ENCODE measurements around the gene CTBP1. TPM values are rescaled to one million over a fixed set of nuclear protein-coding genes. Genes with fewer than 3 reads are reported as not detected.

CTBP1 gene
- total and polyA plus RNA-seq, 2 of the 8 experiments (the other 6 are each of a cell fraction or from before 2014, with no cell fraction given): 128 to 185 TPM

GRCh38 chr4:1290165-1290977 is 41.4 kb upstream of the CTBP1 start:
- H3K23me2 ChIP-seq (ENCODE audit: low read depth, low read length): peaks cover 8% of the 10 kb centered on the region; the same call in 1 of the 2 replicates
- H2BK15ac ChIP-seq (ENCODE audit: low read length): no peak overlapping the region
- DNase-seq (ENCODE audit: low read depth in 1 of 2, low spot score in 2 of 2) (no peak), FAIRE-seq (no peak)
- H3K4me1 ChIP-seq (replicated peaks in 1 of 4; ENCODE audit: control insufficient read depth in 3 of 4, insufficient read depth in 4 of 4, low read length in 3 of 4): peaks cover 5 to 21% (median 10%) of the 10 kb centered on the region in 4 experiments
- H3K4me2 ChIP-seq (ENCODE audit: insufficient read depth in 1 of 2, low read depth in 2 of 2, low read length in 2 of 2): peak overlapping the region; percentile 95 to 98
- peak overlapping the region; percentile 43 for H3K56ac ChIP-seq (replicated peaks; ENCODE audit: insufficient read length, low read depth, low read length)
- peak overlapping the region; percentile 51 for H4K91ac ChIP-seq (replicated peaks; ENCODE audit: insufficient read length, low read length)
- no peak overlapping the region for H2BK20ac ChIP-seq (ENCODE audit: low read length)
- H2AFZ ChIP-seq (ENCODE audit: low read length): no peak overlapping the region
- H3K9ac ChIP-seq (replicated peaks in 1 of 4; ENCODE audit: extremely low read depth in 1 of 4, low read depth in 3 of 4, low read length in 3 of 4): peak overlapping the region; percentile 95 to 99 (median 96)
- WGBS, 2 experiments (ENCODE audit: extremely low coverage in 1 of 2, insufficient coverage in 1 of 2, insufficient read length in 1 of 2, insufficient replicate concordance in 2 of 2, low coverage in 1 of 2, low lambda C conversion rate in 2 of 2, missing lambda C conversion rate in 1 of 2): 4% methylated on average over 37 of the region's 47 CpGs; no CpG with 5 or more reads in 1 of the 2 experiments
- H3K79me1 ChIP-seq (ENCODE audit: low read depth, low read length): peaks cover 17% of the 10 kb centered on the region
- H4K8ac ChIP-seq (ENCODE audit: extremely low read depth, insufficient read depth, low read length): peak overlapping the region; percentile 98
- H3K27me3 ChIP-seq (replicated peaks in 1 of 4; ENCODE audit: control insufficient read depth in 3 of 4, extremely low read depth in 1 of 4, insufficient read depth in 3 of 4, low read length in 3 of 4): no peaks in the 10 kb centered on the region
- peak overlapping the region; percentile 75 for H3K23ac ChIP-seq (ENCODE audit: insufficient read length)
- POLR2A ChIA-PET (ENCODE audit: partially characterized antibody): interaction anchor here (1.2 to 3.2 kb wide), 8 partner anchors 9 to 56 kb away, joined by 3 to 13 read pairs (median 6); partner anchors contain the start of genes CTBP1 and UVSSA
- no peaks in the 10 kb centered on the region for H3K9me3 ChIP-seq (ENCODE audit: insufficient read depth in 2 of 2, low read depth in 1 of 2, low read length in 1 of 2)
- 0 out of 2 replicates have a peak overlapping the region, but pooled peaks have one; percentile 27 for H2BK12ac ChIP-seq (ENCODE audit: low read depth, low read length)
- H2AK5ac ChIP-seq (ENCODE audit: low read depth, low read length): no peak overlapping the region; the same call in 1 of the 2 replicates
- CTCF ChIA-PET (ENCODE audit: partially characterized antibody): interaction anchor here (1.1 to 1.7 kb wide), 2 partner anchors 19 to 28 kb away, joined by 3 to 4 read pairs; no protein-coding TSS in a partner anchor
- peaks cover 19 to 22% of the 10 kb centered on the region in 2 experiments for H4K20me1 ChIP-seq (replicated peaks in 1 of 2; ENCODE audit: control insufficient read depth in 1 of 2, insufficient read depth in 2 of 2, low read length in 2 of 2)
- peaks cover 38 to 57% of the 10 kb centered on the region in 2 experiments for H3K79me2 ChIP-seq (ENCODE audit: control insufficient read depth in 1 of 2, insufficient read depth in 2 of 2, low read length in 2 of 2)
- H3K36me3 ChIP-seq (ENCODE audit: control insufficient read depth in 2 of 4, insufficient read depth in 4 of 4, low read length in 3 of 4): no peaks in the 10 kb centered on the region
- H3K27ac ChIP-seq (ENCODE audit: low read depth, low read length): peak overlapping the region; percentile 93
- peak overlapping the region; percentile 91 to 97 (median 92) for H3K4me3 ChIP-seq (ENCODE audit: extremely low read depth in 1 of 4, insufficient read depth in 2 of 4, low read depth in 3 of 4, low read length in 4 of 4)
- H3K14ac ChIP-seq (ENCODE audit: insufficient read length): no peak overlapping the region
- TF ChIP-seq KDM4A (IDR thresholded peaks at IDR 0.05; ENCODE audit: low read depth, low read length, severe bottlenecking) (peak; percentile 56), SUZ12 (IDR thresholded peaks at IDR 0.05; ENCODE audit: low read length) (no peak), POLR2AphosphoS5 (IDR thresholded peaks at IDR 0.05; ENCODE audit: low read depth, low read length) (0 out of 2 replicates have a peak, but pooled peaks have one; percentile 14), GTF2F1 (IDR thresholded peaks at IDR 0.05; ENCODE audit: borderline replicate concordance, low read depth, low read length) (no peak), KDM5A (IDR thresholded peaks at IDR 0.05; ENCODE audit: low read length) (0 out of 2 replicates have a peak, but pooled peaks have one; percentile 3)
- H3K4ac ChIP-seq (replicated peaks; ENCODE audit: insufficient read length, low read depth, low read length): no peak overlapping the region
- H3K18ac ChIP-seq (ENCODE audit: extremely low read depth, low read length): no peak overlapping the region
- H2BK5ac ChIP-seq (ENCODE audit: low read depth, low read length): peak overlapping the region; percentile 56
- no peak overlapping the region for H2BK120ac ChIP-seq (replicated peaks; ENCODE audit: low read depth, low read length)
- peak overlapping the region; percentile 13 for H4K5ac ChIP-seq (ENCODE audit: insufficient read length, low read depth, low read length)
